ENCODE results near the gene PXDN. TPM values are rescaled to one million over a fixed set of nuclear protein-coding genes. Genes with fewer than 3 reads are reported as not detected.
A peak's percentile ranks its signal among the peaks of the same experiment; 100 is the strongest.

The PXDN gene
- total and polyA plus RNA-seq, 9 donors, result 36.0 to 116 (median 54.5) TPM

- no peaks in the 10 kb centered on the region for H3K9me3 ChIP-seq
- no peak for DNase-seq
- TF ChIP-seq CTCF (IDR thresholded peaks at IDR 0.05) (no peak), POLR2A (IDR thresholded peaks at IDR 0.05) (no peak), EP300 (IDR thresholded peaks at IDR 0.05) (no peak)
- no peaks in the 10 kb centered on the region for H3K36me3 ChIP-seq
- intact Hi-C loops (cut with DNase I), result no loop called here
- H3K27ac ChIP-seq, result no peak overlapping the region
- H3K4me3 ChIP-seq, result no peak overlapping the region
- H3K4me1 ChIP-seq (ENCODE audit: insufficient read depth), result peaks cover 29% of the 10 kb centered on the region
- no peaks in the 10 kb centered on the region for H3K27me3 ChIP-seq
- WGBS, 3 donors, result 75 to 82% (median 80%) methylated on average over 16 of the region's 16 CpGs
These were observed 22.3 kb downstream of the PXDN start for GRCh38 chr2:1721706-1722646.

GRCh38 chr2:1718339-1719220, 25.7 kb downstream of the PXDN start:
- WGBS, 3 donors, result 93 to 96% (median 94%) methylated on average over 19 to 23 of the region's 23 CpGs
- Histone ChIP-seq H3K9me3 (no peaks in the 10 kb centered on the region), H3K4me3 (no peak overlapping the region), H3K27ac (no peak overlapping the region), H3K27me3 (no peaks in the 10 kb centered on the region), H3K36me3 (no peaks in the 10 kb centered on the region), H3K4me1 (ENCODE audit: insufficient read depth) (peaks cover 56% of the 10 kb centered on the region)
- intact Hi-C loops (cut with DNase I), result no loop called here
- peak in 1 of 5 donors; percentile 23 for DNase-seq
- TF ChIP-seq POLR2A (IDR thresholded peaks at IDR 0.05) (no peak), EP300 (IDR thresholded peaks at IDR 0.05) (no peak), CTCF (IDR thresholded peaks at IDR 0.05) (no peak)

- 46 to 53% (median 49%) methylated on average over 9 of the region's 9 CpGs for WGBS, 3 donors
- no peaks in the 10 kb centered on the region for H3K9me3 ChIP-seq
These were observed 27.2 kb downstream of the PXDN start for GRCh38 chr2:1717113-1717512.

More at GRCh38 chr2:1717113-1717512, 27.2 kb downstream of the PXDN start:
- TF ChIP-seq POLR2A (IDR thresholded peaks at IDR 0.05), result no peak
- no peak for TF ChIP-seq EP300 (IDR thresholded peaks at IDR 0.05)
- TF ChIP-seq CTCF (IDR thresholded peaks at IDR 0.05), result no peak
- Histone ChIP-seq H3K4me1 (ENCODE audit: insufficient read depth) (peaks cover 59% of the 10 kb centered on the region), H3K27ac (no peak overlapping the region), H3K4me3 (no peak overlapping the region), H3K27me3 (no peaks in the 10 kb centered on the region), H3K36me3 (no peaks in the 10 kb centered on the region)
- intact Hi-C loops (cut with DNase I), result no loop called here
- DNase-seq, result no peak
